ENCODE measurements around the gene ANKLE1. TPM values are rescaled to one million over a fixed set of nuclear protein-coding genes. Genes with fewer than 3 reads are reported as not detected.

Gene ANKLE1
- total and polyA plus RNA-seq, 3 experiments from 2014 or later = 0.47 to 16.2 (median 15.2) TPM

- peak; percentile 48 to 73 (median 56) for DNase-seq
- H3K27me3 ChIP-seq (ENCODE audit: insufficient read depth, low read length, poor library complexity, severe bottlenecking) = no peaks in the 10 kb centered on the region
- ChIA-PET CTCF (interaction anchor here (0.6 to 2.1 kb wide), 4 partner anchors 11 to 23 kb away, joined by 3 to 6 read pairs (median 4); partner anchors contain the start of genes DDA1 and MRPL34), POLR2A (interaction anchor here (0.6 to 0.9 kb wide), 2 partner anchors 10 to 19 kb away, joined by 5 to 8 read pairs; partner anchors contain the start of gene DDA1)
- peaks cover 4 to 23% (median 9%) of the 10 kb centered on the region in 3 donors for H3K4me1 Mint-ChIP-seq
- H3K36me3 ChIP-seq (ENCODE audit: insufficient read depth, low read length) = no peaks in the 10 kb centered on the region
- peak overlapping the region; percentile 61 for H3K4me3 ChIP-seq (ENCODE audit: low read length)
- peak overlapping the region; percentile 65 for H3K27ac ChIP-seq (ENCODE audit: low read depth, low read length)
- H3K4me3 Mint-ChIP-seq = peak overlapping the region; percentile 65 to 84 (median 77)
- H3K36me3 Mint-ChIP-seq = peaks cover 0 to 3% (median 1%) of the 10 kb centered on the region in 3 donors
- H3K27ac Mint-ChIP-seq = peak overlapping the region in 6 of 8 donors; percentile 35 to 86 (median 70)
- peaks cover 9% of the 10 kb centered on the region for H3K4me1 ChIP-seq (ENCODE audit: insufficient read depth, low read length)
- no peaks in the 10 kb centered on the region for H3K9me3 ChIP-seq (ENCODE audit: low read length)
- H3K27me3 Mint-ChIP-seq = no peaks in the 10 kb centered on the region
- H3K9me3 Mint-ChIP-seq = no peaks in the 10 kb centered on the region
Measured at GRCh38 chr19:17327654-17328516, 46.2 kb downstream of the ANKLE1 start.

DNA sequence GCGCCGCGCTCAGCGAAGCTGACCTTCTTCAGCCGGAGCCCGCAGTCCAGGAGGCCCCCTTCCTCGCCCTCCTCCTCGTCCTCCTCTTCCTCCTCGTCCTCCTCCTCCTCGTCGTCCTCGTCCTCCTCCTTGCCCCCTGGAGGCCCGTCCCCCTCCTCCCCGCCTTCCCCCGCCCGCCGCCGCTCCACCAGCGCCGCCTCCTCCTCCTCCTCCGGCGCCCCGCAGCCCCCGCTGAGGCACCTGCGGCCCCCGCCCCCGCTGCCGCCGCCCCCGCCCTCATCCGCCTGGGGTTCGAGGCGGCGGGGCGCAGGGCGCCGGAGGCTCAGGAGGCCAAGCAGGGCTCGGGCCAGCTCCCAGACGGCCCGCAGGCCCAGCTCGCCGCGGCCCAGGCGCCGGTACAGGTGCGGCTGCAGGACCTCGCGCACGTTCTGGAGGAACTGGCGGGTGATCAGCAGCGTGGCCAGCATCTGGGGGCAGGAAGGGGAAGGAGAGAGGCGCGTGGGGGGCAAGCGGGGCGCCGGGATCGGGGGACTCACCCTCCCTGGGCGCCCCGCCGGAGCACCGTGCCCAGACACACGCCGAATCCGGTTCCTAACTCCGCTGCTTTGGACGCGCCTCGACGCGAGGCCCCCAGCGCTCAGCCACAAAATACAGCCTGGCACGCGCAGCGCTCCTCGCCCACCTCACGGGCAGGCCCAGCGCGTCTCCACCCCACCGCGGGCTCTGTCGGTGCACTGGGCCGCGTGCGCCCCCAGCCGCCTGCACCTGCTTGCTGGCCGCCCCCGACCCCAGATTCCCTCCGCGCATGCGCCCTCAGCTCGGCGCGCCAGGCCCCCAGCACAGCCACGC lies 47.0 kb downstream of the ANKLE1 start:
- no peaks in the 10 kb centered on the region for H3K9me3 Mint-ChIP-seq
- H3K36me3 ChIP-seq (ENCODE audit: insufficient read depth, low read length) = no peaks in the 10 kb centered on the region
- peak overlapping the region; percentile 61 for H3K4me3 ChIP-seq (ENCODE audit: low read length)
- no peaks in the 10 kb centered on the region for H3K9me3 ChIP-seq (ENCODE audit: low read length)
- H3K27ac Mint-ChIP-seq = peak overlapping the region in 3 of 8 donors; percentile 36 to 70 (median 70)
- H3K27ac ChIP-seq (ENCODE audit: low read depth, low read length) = peak overlapping the region; percentile 65
- no peaks in the 10 kb centered on the region for H3K27me3 Mint-ChIP-seq
- H3K36me3 Mint-ChIP-seq = peaks cover 0 to 3% (median 2%) of the 10 kb centered on the region in 3 donors
- peaks cover 2 to 26% (median 9%) of the 10 kb centered on the region in 3 donors for H3K4me1 Mint-ChIP-seq
- CTCF ChIA-PET = interaction anchor here (0.9 to 2.1 kb wide), 3 partner anchors 20 to 23 kb away, joined by 3 to 5 read pairs (median 4); partner anchors contain the start of genes DDA1 and MRPL34
- peak; percentile 28 to 63 (median 40) for DNase-seq
- H3K4me3 Mint-ChIP-seq = peak overlapping the region; percentile 51 to 85 (median 71)
- POLR2A ChIA-PET = interaction anchor here (0.6 to 0.9 kb wide), 2 partner anchors 11 to 20 kb away, joined by 5 to 8 read pairs; partner anchors contain the start of gene DDA1
- no peaks in the 10 kb centered on the region for H3K27me3 ChIP-seq (ENCODE audit: insufficient read depth, low read length, poor library complexity, severe bottlenecking)
- H3K4me1 ChIP-seq (ENCODE audit: insufficient read depth, low read length) = peaks cover 11% of the 10 kb centered on the region

GRCh38 chr19:17329366-17330261 lies 47.9 kb downstream of the ANKLE1 start:
- H3K27me3 Mint-ChIP-seq = no peaks in the 10 kb centered on the region
- H3K27me3 ChIP-seq (ENCODE audit: insufficient read depth, low read length, poor library complexity, severe bottlenecking) = no peaks in the 10 kb centered on the region
- H3K36me3 ChIP-seq (ENCODE audit: insufficient read depth, low read length) = no peaks in the 10 kb centered on the region
- H3K27ac ChIP-seq (ENCODE audit: low read depth, low read length) = no peak overlapping the region
- H3K36me3 Mint-ChIP-seq = peaks cover 0 to 4% (median 3%) of the 10 kb centered on the region in 3 donors
- CTCF ChIA-PET = interaction anchor here (1.6 to 2.1 kb wide), 2 partner anchors 21 to 24 kb away, joined by 4 to 5 read pairs; partner anchors contain the start of genes DDA1 and MRPL34
- DNase-seq = no peak
- peaks cover 7 to 31% (median 13%) of the 10 kb centered on the region in 3 donors for H3K4me1 Mint-ChIP-seq
- POLR2A ChIA-PET = no interaction called here
- no peak overlapping the region for H3K4me3 ChIP-seq (ENCODE audit: low read length)
- no peaks in the 10 kb centered on the region for H3K9me3 Mint-ChIP-seq
- peak overlapping the region in 2 of 8 donors; percentile 5 to 42 for H3K27ac Mint-ChIP-seq
- H3K4me3 Mint-ChIP-seq = peak overlapping the region; percentile 47 to 79 (median 62)
- peaks cover 15% of the 10 kb centered on the region for H3K4me1 ChIP-seq (ENCODE audit: insufficient read depth, low read length)
- no peaks in the 10 kb centered on the region for H3K9me3 ChIP-seq (ENCODE audit: low read length)

- H3K27ac ChIP-seq (ENCODE audit: low read depth, low read length) = no peak overlapping the region
- H3K36me3 ChIP-seq (ENCODE audit: insufficient read depth, low read length) = no peaks in the 10 kb centered on the region
- H3K27ac Mint-ChIP-seq = peak overlapping the region in 3 of 8 donors; percentile 17 to 23 (median 21)
- H3K27me3 Mint-ChIP-seq = no peaks in the 10 kb centered on the region
- H3K9me3 Mint-ChIP-seq = no peaks in the 10 kb centered on the region
- H3K4me3 ChIP-seq (ENCODE audit: low read length) = no peak overlapping the region
- H3K9me3 ChIP-seq (ENCODE audit: low read length) = no peaks in the 10 kb centered on the region
- H3K4me3 Mint-ChIP-seq = peak overlapping the region; percentile 41 to 67 (median 62)
- peaks cover 15 to 38% (median 20%) of the 10 kb centered on the region in 3 donors for H3K4me1 Mint-ChIP-seq
- peaks cover 0 to 4% (median 3%) of the 10 kb centered on the region in 3 donors for H3K36me3 Mint-ChIP-seq
- CTCF ChIA-PET = interaction anchor here (1.6 kb wide), 1 partner anchor 21 kb away, joined by 4 read pairs; the partner anchor contains the start of gene DDA1
- H3K4me1 ChIP-seq (ENCODE audit: insufficient read depth, low read length) = peaks cover 21% of the 10 kb centered on the region
- no peak for DNase-seq
- H3K27me3 ChIP-seq (ENCODE audit: insufficient read depth, low read length, poor library complexity, severe bottlenecking) = no peaks in the 10 kb centered on the region
- POLR2A ChIA-PET = interaction anchor here (1.2 kb wide), 1 partner anchor 25 kb away, joined by 4 read pairs; no protein-coding TSS in a partner anchor
Measured at GRCh38 chr19:17330262-17331044, 48.8 kb downstream of the ANKLE1 start.

DNA sequence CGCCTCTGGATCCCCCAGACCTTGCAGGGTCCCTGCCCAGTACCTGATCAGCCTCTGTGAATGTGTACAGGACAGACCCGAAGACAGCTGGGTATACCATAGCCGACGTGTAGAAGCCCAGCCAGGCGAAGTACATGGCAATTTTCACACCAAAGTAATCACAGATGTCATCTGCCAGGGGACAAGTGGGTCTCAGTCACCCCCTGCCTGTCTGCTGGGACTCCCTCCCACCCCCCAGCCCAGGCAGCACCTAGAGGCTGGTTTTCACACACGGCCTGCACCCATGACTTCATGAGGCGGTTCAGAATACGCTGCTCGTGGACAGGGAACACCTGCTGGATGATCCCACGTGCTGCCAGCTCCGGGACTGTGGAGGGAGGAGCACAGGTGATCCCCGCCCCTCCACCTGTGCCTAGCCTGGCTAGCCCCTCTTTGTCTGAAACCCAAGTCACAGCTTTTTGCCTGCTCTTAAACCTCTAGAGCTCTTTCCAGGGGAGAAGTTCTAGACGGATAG lies 49.4 kb downstream of the ANKLE1 start:
- Histone ChIP-seq H3K27ac (ENCODE audit: low read depth, low read length) (no peak overlapping the region), H3K36me3 (ENCODE audit: insufficient read depth, low read length) (no peaks in the 10 kb centered on the region), H3K9me3 (ENCODE audit: low read length) (no peaks in the 10 kb centered on the region), H3K4me1 (ENCODE audit: insufficient read depth, low read length) (peaks cover 24% of the 10 kb centered on the region), H3K4me3 (ENCODE audit: low read length) (no peak overlapping the region), H3K27me3 (ENCODE audit: insufficient read depth, low read length, poor library complexity, severe bottlenecking) (no peaks in the 10 kb centered on the region)
- CTCF ChIA-PET = no interaction called here
- H3K4me1 Mint-ChIP-seq = peaks cover 17 to 43% (median 20%) of the 10 kb centered on the region in 3 donors
- H3K9me3 Mint-ChIP-seq = no peaks in the 10 kb centered on the region
- POLR2A ChIA-PET = interaction anchor here (0.7 to 1.2 kb wide), 2 partner anchors 11 to 26 kb away, joined by 4 to 8 read pairs; no protein-coding TSS in a partner anchor
- peak overlapping the region in 2 of 7 donors; percentile 41 to 64 for H3K4me3 Mint-ChIP-seq
- no peak overlapping the region for H3K27ac Mint-ChIP-seq
- DNase-seq = no peak
- H3K27me3 Mint-ChIP-seq = no peaks in the 10 kb centered on the region
- peaks cover 0 to 4% (median 3%) of the 10 kb centered on the region in 3 donors for H3K36me3 Mint-ChIP-seq

DNA sequence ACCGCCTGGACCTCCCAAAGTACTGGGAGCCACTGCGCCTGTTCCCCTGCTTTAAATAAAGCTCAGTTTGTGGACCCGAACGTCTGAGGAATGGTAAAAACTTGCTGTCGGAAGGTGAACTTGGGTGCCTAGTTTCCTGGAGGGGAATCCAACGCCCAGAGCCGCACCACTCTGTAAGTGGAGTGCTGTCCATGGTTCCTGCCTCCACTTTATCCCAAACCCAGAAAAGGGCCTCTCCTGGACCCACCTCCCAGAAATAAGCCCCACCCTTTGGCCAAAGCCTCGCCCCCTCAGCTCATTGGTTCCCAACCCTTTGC lies 50.6 kb downstream of the ANKLE1 start:
- Histone ChIP-seq H3K9me3 (ENCODE audit: low read length) (no peaks in the 10 kb centered on the region), H3K4me3 (ENCODE audit: low read length) (no peak overlapping the region), H3K27me3 (ENCODE audit: insufficient read depth, low read length, poor library complexity, severe bottlenecking) (no peaks in the 10 kb centered on the region), H3K36me3 (ENCODE audit: insufficient read depth, low read length) (no peaks in the 10 kb centered on the region), H3K27ac (ENCODE audit: low read depth, low read length) (no peak overlapping the region), H3K4me1 (ENCODE audit: insufficient read depth, low read length) (peaks cover 24% of the 10 kb centered on the region)
- peaks cover 0 to 9% (median 3%) of the 10 kb centered on the region in 3 donors for H3K36me3 Mint-ChIP-seq
- H3K4me3 Mint-ChIP-seq = peak overlapping the region in 3 of 7 donors; percentile 28 to 59 (median 40)
- peak overlapping the region in 1 of 8 donors; percentile 38 for H3K27ac Mint-ChIP-seq
- peaks cover 28 to 54% (median 30%) of the 10 kb centered on the region in 3 donors for H3K4me1 Mint-ChIP-seq
- no peaks in the 10 kb centered on the region for H3K27me3 Mint-ChIP-seq
- POLR2A ChIA-PET = interaction anchor here (0.8 to 1.5 kb wide), 3 partner anchors 22 to 258 kb away, joined by 3 to 4 read pairs (median 3); partner anchors contain the start of gene DDA1
- CTCF ChIA-PET = interaction anchor here (0.6 to 3.2 kb wide), 4 partner anchors 23 to 65 kb away, joined by 4 to 13 read pairs (median 4); partner anchors contain the start of genes BABAM1, DDA1 and MRPL34
- no peaks in the 10 kb centered on the region for H3K9me3 Mint-ChIP-seq
- no peak for DNase-seq
